Right lobe of liver (tissue), 4 donors: ENCODE results near the gene CDO1.

Experiments used
- POLR2A ChIP-seq: fragments of 450-650 bp; IDR thresholded peaks from one replicate; pipeline ENCODE4 v1.6.1; 2017; ENCODE audit warnings: antibody characterized with exemption, mild to moderate bottlenecking
- TF ChIP-seq, protein P1 (sequence below), 4 donors: fragments of 200-600 bp in 3 of 4; fragments of 450-650 bp in 1 of 4; IDR thresholded peaks; one replicate each; pipeline versions ENCODE4 v1.5.1 to v1.8.0; 2016 to 2022; ENCODE audit warnings: antibody characterized with exemption in 4 of 4, mild to moderate bottlenecking in 2 of 4
- donor health status: DM: no; HTN: no; CAD: no.
- donor health status: DM: no; HTN: no; CAD: no.
- donor health status: DM: no; HTN: yes; CAD: no.

DNA sequence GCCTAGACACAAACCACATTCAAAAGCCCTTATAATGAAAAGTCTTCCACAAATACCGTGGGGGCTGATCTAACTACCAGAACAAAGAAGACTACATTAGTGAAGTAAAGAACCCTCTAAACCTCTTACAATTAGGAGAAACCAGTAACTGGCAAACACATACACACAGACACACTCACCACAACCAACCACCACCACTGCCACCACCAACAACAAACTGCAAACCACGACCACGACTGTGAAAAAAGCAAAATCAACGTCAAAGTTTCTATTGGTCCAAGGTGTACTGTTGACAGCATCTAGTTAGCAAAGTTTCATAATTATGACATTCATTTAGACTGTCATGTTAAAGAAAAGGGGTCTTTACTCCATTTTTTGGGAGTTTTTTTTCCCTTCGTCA, 2.7 kb downstream of the CDO1 start:
- TF ChIP-seq, protein P1, sequence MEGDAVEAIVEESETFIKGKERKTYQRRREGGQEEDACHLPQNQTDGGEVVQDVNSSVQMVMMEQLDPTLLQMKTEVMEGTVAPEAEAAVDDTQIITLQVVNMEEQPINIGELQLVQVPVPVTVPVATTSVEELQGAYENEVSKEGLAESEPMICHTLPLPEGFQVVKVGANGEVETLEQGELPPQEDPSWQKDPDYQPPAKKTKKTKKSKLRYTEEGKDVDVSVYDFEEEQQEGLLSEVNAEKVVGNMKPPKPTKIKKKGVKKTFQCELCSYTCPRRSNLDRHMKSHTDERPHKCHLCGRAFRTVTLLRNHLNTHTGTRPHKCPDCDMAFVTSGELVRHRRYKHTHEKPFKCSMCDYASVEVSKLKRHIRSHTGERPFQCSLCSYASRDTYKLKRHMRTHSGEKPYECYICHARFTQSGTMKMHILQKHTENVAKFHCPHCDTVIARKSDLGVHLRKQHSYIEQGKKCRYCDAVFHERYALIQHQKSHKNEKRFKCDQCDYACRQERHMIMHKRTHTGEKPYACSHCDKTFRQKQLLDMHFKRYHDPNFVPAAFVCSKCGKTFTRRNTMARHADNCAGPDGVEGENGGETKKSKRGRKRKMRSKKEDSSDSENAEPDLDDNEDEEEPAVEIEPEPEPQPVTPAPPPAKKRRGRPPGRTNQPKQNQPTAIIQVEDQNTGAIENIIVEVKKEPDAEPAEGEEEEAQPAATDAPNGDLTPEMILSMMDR (IDR thresholded peaks at IDR 0.05): no peak
- no peak for TF ChIP-seq POLR2A
